H1 (cell line): Measurements from ENCODE around the gene SNX12.

ENCODE experiments used
- BACH1 ChIP-seq: IDR thresholded peaks from 2 replicates; pipeline ENCODE4 v1.6.1; 2012; ENCODE audit warnings: low read length, improper control_type of control experiment
- EP300 ChIP-seq, 2 experiments: IDR thresholded peaks; 1 replicate in 1 of 2; 2 replicates in 1 of 2; pipeline ENCODE4 v1.6.1; 2011 to 2012; ENCODE audit warnings: low read depth in 2 of 2, low read length in 2 of 2, mild to moderate bottlenecking in 2 of 2, borderline replicate concordance in 1 of 2, inconsistent platforms in 1 of 2, moderate library complexity in 1 of 2

- TF ChIP-seq EP300 (IDR thresholded peaks at IDR 0.05; ENCODE audit: borderline replicate concordance in 1 of 2, low read depth in 2 of 2, low read length in 2 of 2) (no peak), BACH1 (no peak)
Measured at GRCh38 chrX:71111921-71112431, 43.8 kb upstream of the SNX12 start.
